ENCODE results near the gene UQCR11. TPM values are rescaled to one million over a fixed set of nuclear protein-coding genes. Genes with fewer than 3 reads are reported as not detected.

The UQCR11 gene
- polyA plus RNA-seq, 3 donors = 81.1 to 117 (median 92.1) TPM

- no peak for DNase-seq (ENCODE audit: low read depth in 3 of 3, low spot score in 2 of 3)
Measured at GRCh38 chr19:1549332-1549945, 55.8 kb downstream of the UQCR11 start.

Other genes starting within 250 kb of the UQCR11 start
- 10 to 100 TPM; 40.1 to 50.2 (median 42.7) TPM for gene NDUFS7, start 221.6 kb downstream of the UQCR11 start, polyA plus RNA-seq (ENCODE audit: insufficient read length in 3 of 3)
- gene GAMT, start 203.9 kb downstream of the UQCR11 start, polyA plus RNA-seq (ENCODE audit: insufficient read length in 3 of 3) = 10 to 100 TPM; 22.2 to 25.9 (median 25.8) TPM
- gene DAZAP1, start 197.9 kb downstream of the UQCR11 start, polyA plus RNA-seq (ENCODE audit: insufficient read length in 3 of 3) = 10 to 100 TPM; 69.2 to 70.7 (median 69.7) TPM
- gene RPS15, start 167.1 kb downstream of the UQCR11 start, polyA plus RNA-seq (ENCODE audit: insufficient read length in 3 of 3) = 100 to 1,000 TPM; 540 to 667 (median 584) TPM
- gene APC2, start 155.3 kb downstream of the UQCR11 start, polyA plus RNA-seq (ENCODE audit: insufficient read length in 3 of 3) = 1 to 10 TPM in 2 of 3 donors, under 1 TPM in 1; 0.86 to 1.1 (median 1.0) TPM
- 10 to 100 TPM; 17.4 to 21.2 (median 18.5) TPM for gene C19orf25, start 126.2 kb downstream of the UQCR11 start, polyA plus RNA-seq (ENCODE audit: insufficient read length in 3 of 3)
- 1 to 10 TPM; 2.7 to 4.4 (median 3.3) TPM for gene PCSK4, start 115.1 kb downstream of the UQCR11 start, polyA plus RNA-seq (ENCODE audit: insufficient read length in 3 of 3)
- 10 to 100 TPM in 2 of 3 donors, 1 to 10 TPM in 1; 9.0 to 16.3 (median 13.3) TPM for gene REEP6, start 114.3 kb downstream of the UQCR11 start, polyA plus RNA-seq (ENCODE audit: insufficient read length in 3 of 3)
- under 1 TPM; 0.52 to 0.61 (median 0.54) TPM for gene ADAMTSL5, start 92.4 kb downstream of the UQCR11 start, polyA plus RNA-seq (ENCODE audit: insufficient read length in 3 of 3)
- under 1 TPM; 0.07 to 0.16 (median 0.11) TPM for gene PLK5, start 81.4 kb downstream of the UQCR11 start, polyA plus RNA-seq (ENCODE audit: insufficient read length in 3 of 3)
- 10 to 100 TPM; 16.7 to 20.2 (median 18.0) TPM for gene MEX3D, start 37.1 kb downstream of the UQCR11 start, polyA plus RNA-seq (ENCODE audit: insufficient read length in 3 of 3)
- 10 to 100 TPM; 38.1 to 45.5 (median 40.2) TPM for gene MBD3, start 12.6 kb downstream of the UQCR11 start, polyA plus RNA-seq (ENCODE audit: insufficient read length in 3 of 3)
- 10 to 100 TPM; 81.6 to 91.5 (median 87.9) TPM for gene TCF3, start 47.2 kb upstream of the UQCR11 start, polyA plus RNA-seq (ENCODE audit: insufficient read length in 3 of 3)
- gene ONECUT3, start 148.0 kb upstream of the UQCR11 start, polyA plus RNA-seq (ENCODE audit: insufficient read length in 3 of 3) = under 1 TPM in 1 of 3 donors, not detected in 2; 0.01 TPM
- gene ATP8B3, start 206.8 kb upstream of the UQCR11 start, polyA plus RNA-seq (ENCODE audit: insufficient read length in 3 of 3) = under 1 TPM; 0.45 to 0.65 (median 0.62) TPM
- gene REXO1, start 243.0 kb upstream of the UQCR11 start, polyA plus RNA-seq (ENCODE audit: insufficient read length in 3 of 3) = 10 to 100 TPM; 17.5 to 25.2 (median 23.4) TPM